GM19043 (cell line): ENCODE data around the gene TLK2.

Experiments
- ATAC-seq: cut with Tn5 transposase; IDR thresholded peaks from one replicate; pipeline ENCODE4 v1.9.1; 2021; ENCODE audit warnings: low read depth; ENCODE audit not compliant: unreplicated experiment

The TLK2 gene

DNA sequence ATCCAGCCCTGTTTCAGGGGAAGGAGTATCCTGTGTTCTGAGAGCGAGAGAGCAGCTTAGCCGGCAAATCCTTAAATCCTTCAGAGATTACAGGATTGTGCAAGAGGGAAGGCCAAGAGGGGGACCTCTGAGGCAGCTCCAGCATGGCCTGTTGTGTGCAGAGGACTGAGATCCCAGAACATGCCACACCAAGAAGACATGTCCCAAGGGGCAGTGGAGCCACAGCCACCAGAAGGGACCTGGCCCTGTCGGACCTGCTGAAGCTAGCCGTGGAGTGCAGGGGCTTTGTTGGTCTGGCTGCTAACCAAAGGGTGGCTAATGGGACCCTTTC is 147.2 kb downstream of the TLK2 start:
- ATAC-seq, result no peak

DNA sequence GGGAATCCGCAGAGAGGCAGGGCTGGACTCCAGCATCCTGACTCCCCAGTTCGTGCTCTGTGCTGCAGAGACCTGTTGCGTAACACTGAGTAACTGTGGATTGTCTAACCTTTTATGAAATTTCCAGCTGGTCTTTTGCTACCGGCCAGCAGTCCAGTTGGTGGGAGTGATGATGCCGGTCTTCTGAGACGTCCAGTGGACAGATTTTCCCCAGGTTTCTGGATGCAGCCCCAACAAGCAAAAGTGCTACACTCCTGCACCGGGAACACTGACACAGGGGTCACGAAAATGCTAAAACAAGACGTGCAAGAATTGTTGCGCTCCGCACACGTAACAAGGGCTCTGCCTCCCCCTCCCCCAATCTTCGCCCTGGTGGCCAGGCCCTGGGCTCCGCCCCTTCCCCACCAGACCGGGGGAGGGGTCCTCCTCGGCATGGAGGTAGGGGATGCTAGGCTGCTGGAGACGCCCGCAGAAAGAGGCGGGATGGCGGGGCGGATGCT is 148.1 kb downstream of the TLK2 start:
- no peak for ATAC-seq

DNA sequence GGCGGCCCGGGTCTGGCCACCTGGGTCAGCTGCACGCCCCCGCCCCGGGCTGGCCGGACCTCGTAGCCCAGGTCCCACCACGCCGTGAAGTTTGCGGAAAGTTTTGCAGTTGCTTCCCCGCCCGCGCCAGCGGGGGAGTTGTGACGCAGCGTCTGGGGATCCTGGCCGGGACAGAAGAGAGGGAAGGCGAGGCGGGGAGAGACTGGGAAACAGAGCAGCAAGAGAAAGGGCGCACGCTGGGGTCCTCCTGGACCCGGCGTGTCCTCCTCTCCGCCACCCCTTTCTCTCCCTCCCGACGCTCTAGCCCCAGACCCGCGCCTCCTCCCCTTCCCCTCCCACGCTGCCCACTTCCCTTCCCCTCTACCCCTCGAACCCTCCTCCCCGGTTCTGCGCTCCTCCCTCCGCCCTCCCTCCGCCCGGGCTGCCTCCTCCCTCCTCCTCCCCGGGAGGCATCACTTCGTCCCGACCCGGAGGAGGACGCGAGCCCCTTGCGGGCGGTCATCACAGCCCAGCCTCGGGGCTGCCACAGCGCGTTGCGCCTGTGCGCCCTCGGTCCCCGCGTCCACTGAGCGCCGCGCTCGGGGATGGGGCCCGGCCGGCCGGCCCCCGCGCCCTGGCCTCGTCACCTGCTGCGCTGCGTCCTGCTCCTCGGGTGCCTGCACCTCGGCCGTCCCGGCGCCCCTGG is 148.7 kb downstream of the TLK2 start, which contains the start of gene MRC2:
MRC2 (plus strand) TSS at position 452 of the 685 bp plus-strand sequence; CDS start at position 585, 133 bp downstream.
- no peak for ATAC-seq

DNA sequence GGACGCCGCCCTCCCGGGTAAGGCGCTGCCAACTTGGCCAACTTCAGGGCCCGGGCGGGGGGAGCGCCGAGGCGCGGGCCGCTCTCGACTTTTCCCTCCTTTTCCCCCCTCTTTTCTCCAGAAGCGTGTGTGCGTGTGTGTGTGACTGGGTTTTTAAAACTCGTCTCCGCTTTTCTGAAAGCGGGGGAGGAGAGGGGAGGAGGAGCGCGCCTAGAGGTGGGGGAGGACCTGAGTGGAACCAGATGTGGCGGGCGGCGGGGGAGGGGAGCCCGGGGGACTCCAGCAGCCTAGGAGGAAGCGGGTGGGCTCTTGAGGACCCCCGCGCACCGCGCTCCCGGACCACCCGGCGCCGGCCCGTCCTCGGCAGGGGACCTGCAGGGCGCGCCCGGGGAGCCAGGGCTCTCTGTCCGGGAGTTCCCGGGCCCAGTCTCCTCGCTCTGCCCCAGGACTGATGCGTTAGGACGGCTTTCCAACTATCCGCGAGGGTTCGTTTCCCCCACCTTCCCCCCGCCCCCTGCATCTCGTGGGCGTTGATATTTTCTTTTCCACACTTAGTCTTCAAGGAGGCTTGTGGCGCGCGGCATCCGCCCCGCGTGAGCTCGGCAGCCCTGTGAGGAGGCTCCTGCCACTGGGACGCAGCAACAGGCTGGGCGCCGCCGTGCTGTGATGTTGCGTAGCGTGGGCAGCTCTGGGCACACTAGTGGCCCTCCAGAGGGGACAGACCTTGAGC is 149.4 kb downstream of the TLK2 start:
- ATAC-seq, result no peak

DNA sequence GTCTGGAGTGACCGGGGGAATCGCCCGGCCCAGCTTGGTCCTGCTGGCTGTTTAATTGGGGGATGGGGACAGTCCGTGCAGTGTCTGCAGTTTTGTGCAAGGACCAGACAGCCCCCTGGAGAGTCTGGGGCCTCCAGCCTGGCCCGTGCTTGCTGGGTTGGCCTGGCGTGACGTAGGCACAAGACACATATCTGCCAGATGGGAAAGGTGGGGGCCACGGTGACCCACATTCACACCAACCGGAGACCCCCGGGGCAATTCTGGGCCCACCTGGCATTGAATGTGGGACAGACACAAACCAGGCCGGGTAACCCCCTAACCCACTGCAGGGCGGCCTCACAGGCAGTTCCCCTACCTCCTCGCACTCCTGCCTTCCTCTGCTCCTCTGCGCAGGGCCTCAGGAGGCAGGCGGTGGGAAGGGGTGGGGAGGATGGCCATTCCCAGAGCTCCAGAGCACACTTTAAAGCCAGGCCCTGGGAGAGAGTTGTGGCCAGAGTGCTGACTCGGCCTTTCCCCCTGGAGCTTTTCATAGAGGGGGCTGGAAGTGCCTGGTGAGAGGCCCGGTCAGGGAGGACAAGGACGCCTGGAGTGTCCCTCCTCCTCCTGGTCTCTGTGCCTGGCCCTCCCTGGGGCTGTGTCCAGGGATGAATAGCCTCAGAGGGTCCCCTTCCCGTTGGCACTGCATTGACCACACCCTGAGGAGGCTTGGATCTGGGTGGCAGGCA is 150.4 kb downstream of the TLK2 start:
- no peak for ATAC-seq

DNA sequence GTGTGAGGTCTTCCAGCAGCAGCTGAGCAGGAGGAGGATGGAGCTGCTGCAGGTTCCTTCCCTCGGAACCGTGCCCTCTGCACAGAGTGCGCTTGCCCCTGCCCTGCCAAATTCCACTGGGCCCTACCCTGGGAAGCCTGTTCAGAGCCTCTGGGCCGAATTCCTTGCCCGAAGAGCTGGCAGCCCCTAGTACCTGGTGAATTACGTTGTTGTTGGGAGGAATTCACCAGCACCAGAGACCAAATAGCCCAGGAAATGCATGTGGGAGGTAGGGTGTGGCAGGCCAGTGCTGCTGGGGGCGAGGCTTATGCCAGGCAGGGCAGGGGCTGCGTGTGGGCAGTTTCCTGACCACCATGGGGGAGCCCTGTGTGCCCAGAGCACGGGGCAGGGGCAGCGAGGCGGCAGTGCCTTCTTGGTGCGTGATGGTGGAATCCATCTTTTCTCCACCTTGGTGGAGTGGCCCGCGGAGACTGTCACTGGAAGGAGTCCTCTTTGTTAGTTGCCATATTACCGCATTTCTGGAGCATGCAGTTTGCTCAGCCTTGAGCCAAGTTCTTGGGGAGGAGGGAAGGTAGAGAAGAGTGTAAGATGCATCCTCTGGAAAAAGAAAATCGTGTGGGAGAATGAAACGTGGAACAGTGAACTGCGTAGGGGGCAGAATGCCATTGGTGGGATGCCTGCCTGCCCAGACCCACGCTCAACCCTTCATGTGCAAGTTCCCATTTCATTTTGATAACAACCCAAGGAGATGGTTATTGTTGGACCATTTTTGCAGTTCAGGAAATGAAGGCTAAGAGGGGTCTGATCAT is 151.1 kb downstream of the TLK2 start:
- no peak for ATAC-seq

DNA sequence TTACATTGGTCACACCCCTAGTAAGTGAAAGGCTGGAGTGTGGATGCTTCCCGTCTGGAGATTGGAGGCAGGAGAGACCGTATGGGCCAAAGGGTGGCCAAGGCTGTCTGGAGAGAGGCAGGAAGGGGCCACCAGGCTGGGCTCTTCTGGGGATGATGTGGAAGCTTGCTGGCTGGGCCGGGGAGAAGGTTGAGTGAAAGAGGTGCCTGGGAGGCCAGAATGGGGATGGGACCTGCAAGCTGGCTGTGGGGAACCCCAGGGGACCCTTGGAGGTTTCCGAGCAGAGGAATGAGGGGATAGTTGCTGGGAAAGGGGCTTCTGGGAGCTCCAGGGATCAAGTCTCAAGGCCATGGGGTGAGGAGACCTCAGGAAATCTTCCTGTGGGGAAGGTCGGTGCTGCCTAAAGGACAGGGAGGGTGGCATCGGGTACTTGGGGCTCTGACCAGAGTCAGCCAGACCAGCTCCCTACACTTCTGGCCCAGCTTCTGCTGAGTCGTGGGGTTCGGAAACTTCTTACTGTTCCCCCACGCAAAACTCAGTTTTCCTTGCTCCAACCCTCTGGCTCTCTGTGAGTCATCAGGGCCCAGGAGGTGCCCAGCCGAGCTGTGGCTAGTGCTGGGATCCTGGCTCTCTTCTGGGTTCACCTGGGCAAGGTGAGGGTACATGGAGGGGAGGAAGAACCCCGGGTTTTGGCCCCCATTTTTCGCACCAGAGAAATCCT is 151.9 kb downstream of the TLK2 start:
- ATAC-seq, result no peak

DNA sequence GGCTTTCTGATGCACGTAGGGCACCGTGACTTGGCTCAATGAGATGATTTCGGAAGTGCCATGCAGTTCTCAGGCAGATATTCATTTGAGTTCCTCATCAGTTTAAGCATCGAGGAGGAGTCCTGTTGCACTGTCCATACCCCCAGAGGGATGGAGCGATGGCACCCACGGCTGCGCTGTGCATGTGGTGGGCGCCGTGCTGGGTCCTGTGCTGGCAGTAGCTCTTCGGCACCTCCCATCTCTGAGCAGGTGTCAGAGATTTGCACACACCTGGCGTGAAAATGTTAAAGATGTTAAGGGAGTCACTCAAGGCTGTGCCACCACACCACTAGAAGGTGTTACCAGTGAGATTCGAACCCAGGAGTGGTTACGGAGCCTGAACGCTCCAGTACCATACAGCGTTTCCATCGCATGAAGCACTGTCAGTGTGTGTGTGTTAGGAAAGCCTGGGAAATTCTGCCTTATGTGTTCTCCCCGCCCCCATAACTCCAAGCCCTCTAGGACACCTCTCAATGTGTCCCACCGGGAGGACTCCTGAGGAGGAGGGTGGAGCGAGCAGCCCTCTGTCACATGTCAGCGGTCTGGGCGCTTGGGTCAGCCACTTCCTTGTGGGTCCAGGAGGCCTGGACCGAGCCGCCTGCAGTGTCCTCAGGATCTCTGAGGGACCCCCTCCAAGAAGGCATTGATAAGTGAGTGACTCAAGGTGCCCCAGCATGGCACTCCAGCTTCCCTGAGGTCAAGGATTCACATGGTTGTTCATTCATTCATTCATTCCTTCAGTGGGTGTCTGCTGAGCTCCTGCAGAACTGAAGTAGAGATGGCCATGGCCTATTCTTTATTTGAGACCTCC is 152.7 kb downstream of the TLK2 start:
- no peak for ATAC-seq

DNA sequence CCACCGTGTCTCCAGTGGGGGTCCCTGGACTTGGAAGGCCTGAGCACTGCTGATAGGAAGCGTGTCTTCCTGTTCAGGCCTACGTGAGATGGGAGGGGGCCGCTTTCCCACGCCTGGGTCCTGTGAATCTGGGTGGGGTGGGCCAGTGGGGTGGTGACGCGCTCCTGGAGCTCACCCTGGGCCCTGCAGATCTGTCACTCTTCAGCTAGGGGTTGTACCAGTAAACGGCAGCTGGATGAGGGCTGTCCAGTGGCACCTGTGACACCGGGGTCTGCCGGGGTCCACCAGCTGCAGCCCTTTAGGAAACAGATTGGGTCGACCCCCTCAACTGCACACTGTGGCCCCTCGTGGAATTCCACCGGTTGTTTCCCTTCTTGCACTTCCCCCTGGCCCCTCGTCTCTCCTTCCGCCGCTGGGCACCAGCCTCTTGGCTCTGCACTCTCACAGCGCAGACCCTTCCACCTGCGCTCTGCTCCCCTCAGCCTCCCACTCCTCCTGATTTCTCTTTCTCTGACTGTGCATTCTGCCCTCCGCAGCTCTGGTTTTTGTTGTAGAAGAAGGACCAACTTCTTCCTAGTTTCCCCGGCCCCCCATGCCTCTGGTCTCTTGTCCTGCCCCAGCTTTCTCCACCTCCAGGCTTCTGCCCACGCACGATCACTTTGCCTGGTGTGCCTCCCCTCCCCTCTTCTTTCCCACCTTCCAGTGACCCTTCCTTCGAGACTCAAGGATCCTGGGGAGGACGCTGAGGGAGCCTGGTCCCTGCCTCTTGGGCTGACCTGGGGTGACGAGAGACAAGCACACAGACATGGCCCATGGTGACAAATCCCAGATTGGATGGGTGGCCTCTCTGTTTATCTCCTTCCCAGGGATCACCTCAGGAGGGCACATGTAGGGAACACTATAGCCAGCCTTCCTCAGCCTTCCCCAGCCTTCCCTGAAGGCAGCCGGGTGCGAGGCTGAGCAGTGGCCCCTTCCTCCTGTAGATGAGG is 153.6 kb downstream of the TLK2 start:
- no peak for ATAC-seq

DNA sequence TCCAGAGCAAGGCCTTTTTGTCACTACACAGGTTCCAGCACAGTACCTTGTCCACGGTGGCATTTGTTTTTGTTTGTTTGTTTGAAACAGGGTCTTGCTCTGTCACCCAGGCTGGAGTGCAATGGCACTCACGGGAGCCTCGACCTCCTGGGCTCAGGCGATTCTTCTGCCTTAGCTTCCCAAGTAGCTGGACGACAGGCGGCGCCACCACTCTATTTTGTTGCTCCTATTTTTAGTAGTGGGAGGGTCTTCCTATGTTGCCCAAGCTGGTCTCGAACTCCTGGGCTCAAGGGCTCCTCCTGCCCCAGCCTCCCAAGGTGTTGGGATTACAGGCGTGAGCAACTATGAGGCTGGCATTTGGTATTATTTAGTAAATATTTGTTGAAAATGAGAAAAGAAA is 159.2 kb downstream of the TLK2 start:
- ATAC-seq, result no peak

DNA sequence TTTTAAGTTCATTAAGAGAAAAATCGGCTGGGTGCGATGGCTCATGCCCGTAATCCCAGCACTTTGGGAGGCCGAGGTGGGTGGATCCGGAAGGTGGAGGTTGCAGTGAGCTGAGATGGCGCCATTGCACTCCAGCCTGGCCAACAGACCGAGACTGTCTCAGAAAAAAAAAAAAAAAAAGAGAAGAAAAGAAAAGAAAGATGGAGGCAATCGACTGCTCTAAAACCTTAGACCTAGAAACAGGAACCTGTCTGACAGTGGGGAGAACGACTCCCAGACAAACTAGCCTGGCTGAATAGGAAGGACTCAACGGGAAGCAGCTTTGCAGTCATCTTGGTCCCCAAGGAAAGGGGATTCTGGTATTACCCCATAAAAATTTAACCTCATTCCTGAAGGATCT is 162.5 kb downstream of the TLK2 start:
- ATAC-seq, result no peak

DNA sequence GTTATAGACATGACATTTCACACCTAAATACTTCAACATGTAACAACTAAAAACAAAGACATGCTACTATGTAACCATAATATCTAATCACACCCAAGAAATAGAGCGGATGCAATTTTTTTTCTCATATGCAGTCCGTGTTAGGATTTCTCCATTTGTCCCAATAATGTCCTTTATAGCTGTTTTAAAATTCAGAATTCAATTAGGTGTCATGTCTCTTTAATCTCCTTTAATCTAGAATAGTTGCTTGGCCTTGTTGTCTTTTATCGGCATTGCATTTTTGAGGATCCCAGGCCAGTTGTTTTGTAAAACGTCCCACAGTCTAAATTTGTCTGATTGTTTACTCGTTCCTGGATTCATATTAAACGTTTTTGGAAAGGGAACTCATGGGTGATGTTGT is 163.3 kb downstream of the TLK2 start:
- no peak for ATAC-seq

DNA sequence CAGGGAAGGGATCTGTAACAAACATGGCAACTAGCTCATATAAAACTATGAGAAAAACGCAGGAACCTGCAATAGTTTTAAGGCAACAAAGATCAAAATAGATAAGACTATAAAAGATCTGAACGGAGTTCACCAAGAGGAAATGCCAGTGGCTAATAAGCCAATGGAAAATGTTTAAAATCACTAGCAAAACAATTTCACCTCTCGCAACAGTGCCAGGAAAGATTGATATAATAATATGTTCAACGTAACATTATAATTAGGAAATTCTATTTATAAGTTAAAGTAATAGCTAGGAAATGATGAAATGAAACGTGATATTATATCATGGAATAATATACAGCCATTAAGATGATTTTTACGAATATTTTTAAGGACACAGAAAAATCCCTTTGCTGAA is 164.9 kb downstream of the TLK2 start:
- ATAC-seq, result no peak

DNA sequence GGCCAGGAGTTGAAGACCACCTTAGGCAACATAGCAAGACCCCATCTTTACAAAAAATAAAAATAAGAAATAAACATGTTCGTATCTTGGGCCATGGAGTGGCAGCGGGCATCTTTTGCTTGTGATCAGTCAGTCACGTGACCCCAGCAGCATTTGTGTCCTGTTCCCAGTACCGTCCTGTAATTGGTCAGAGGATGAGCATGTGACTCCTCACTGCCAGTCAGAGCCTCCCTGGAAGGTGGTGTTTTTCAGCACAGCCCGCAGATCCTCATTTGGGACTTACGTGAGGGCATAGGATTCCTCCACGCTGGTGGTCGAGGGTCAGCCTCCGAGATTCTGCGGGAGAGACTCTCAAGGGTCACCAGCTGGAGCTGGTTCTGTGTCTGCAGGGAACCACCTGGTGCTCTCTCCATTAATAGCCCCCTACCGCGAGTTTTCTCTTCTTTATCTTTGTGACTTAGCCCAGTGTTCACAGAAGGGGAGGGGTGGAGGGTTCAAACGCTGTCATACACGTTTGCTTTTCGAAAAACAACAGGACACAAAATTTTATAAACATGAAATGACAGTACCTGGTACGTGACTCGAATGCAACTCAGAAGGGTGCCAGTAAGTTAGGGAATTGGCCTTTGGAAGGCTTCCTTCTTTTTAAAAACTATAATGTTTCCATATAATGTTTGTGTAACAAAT is 166.0 kb downstream of the TLK2 start:
- no peak for ATAC-seq

DNA sequence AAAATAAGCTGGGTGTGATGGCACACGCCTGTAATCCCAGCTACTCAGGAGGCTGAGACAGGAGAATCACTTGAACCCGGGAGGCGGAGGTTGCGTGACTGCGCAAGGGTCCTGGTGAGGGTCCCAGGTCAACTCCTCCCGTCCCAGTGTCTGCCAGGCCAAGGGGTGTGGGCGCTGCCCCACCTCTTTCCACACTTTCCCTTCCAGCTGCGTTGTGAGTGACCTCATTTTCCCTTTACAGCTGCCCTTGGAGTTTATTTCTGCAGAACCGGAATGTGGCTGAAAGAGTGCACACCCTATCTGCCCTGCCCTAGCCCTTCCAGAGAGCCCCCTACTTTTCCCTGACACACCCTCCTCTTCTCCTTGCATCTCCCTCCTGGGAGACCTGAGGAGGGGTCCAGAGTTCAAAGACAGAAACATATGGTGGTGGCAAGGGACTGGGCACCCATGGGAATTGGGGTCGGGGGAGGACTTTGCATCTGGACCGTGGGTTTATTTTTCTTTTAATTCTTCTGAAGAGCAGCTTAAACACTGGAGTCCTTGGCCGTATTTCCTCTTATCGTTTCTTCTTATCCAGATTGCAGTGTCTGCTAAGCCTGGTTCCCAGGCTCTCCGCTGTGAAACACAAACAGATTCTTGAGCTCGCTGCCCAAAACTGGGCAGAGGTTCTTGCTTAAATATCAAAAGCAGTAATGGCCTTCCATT is 169.8 kb downstream of the TLK2 start:
- ATAC-seq, result no peak

DNA sequence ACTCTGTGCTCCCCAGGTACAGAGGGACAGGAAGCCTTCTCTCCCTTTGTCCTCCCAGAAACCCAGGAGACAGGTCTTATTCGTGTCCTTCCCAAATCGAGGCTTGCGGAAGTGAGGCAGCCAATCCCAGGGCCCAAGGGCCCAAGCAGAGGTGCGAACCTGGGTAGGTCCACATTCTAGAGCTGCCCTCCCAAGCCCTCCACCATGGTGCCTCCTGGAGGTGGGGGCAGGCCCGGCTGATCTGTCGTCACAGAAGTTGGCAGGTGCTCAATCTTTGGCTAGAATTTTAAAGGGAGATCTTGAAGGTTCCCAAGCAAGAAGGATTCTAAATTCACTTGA is 170.3 kb downstream of the TLK2 start:
- no peak for ATAC-seq

DNA sequence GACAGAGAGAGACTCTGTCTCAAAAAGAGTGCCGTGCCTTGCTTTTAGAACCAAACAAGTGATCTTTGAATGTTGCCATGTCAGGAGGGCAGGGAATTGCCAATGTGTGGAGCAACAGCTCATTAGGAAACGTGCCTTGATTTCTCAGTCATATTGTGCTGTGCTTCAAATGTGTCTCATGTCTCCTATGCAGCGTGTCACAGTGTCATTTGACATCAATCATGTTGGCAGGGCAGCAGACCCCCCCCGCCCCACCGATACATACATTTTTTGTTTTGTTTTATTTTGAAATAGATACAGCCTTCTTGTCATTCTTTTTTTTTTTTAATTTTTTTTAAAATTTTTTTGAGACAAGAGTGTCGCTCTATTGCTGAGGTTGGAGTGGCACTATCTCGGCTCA is 170.9 kb downstream of the TLK2 start:
- ATAC-seq, result no peak
